Fibroblast of peridontal ligament (primary cell): ENCODE results near the gene SPOCD1.

Experiments used
- DNase-seq: peaks from one replicate; pipeline ENCODE4 v3.0.0-alpha.2; 2010; ENCODE audit errors: extremely low read depth

SPOCD1 gene

DNA sequence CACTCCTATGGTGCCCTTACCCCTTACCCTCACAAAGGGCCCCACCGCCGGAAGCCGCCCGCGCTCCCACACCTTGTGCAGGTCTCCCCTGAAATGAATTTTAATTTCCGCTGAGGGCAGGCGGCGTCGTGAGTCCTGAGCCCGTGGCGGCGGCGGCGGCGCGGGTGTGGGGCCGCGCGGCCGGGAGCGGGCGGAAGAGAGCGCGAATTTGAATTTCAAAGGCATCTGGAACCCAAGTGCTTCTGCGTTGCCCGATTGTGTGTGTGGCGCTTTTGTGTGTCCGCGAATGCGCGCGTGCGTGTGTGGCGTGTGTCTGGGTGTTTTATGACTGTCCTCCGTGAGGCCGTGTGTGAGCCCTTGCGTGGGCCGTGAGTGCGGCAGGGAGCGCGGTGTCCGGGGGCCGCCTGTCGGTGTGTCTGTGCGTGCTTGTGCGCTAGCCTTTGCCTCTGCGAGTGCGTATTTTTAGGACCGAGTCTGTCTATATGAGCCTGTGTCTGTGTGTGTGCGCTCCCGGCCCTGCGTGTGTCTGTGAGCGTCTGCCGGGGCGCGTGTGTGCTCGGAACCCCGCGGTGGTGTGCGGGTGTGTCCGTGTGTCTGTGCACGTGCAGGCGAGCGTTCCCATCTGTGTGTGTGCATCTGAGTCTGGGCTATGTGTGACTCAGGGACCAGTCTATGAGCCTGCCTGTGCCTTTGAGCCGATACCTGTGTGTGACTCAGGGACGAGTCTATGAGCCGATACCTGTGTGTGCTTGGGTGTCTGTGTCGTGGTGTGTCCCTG, 43.7 kb downstream of the SPOCD1 start:
- DNase-seq, result no peak

- DNase-seq, result no peak
Measured at GRCh38 chr1:31769720-31770390, 46.0 kb downstream of the SPOCD1 start.

DNA sequence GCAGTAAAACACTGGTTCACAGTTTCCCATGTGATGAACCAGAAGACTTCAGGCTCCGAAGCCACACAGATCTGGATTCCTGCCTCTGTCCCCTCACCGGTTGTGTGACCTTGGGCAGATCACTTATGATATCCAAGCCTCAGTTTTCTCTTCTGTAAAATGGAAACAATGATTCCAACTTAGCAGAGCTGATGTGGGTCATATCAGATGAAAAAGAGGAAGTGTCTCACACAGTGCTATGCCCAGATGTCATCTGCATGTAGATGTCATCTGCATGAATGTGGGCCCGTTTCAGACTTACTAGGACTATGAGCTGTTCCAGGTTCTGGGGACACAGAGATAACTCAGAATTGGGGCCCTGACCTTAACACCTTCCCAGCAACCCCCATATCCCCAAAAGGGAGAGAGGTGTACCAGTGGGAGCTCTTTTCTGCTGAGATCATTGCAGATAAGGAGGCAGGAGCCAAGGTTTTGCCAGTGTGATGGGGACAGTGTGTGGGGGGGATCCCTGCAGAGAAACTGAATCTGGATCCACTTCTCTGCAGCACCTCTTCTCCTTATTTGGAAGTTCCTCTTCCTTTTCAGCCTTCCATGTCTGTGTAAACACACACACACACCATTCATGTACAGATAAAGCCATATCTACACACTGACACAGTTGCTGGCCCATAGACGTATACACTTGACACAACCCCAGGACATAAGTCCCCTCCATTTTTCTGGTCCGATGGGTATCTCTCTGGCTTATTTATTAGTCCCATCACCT, 46.7 kb downstream of the SPOCD1 start:
- no peak for DNase-seq

- no peak for DNase-seq
Measured at GRCh38 chr1:31768407-31768907, 47.4 kb downstream of the SPOCD1 start.

DNA sequence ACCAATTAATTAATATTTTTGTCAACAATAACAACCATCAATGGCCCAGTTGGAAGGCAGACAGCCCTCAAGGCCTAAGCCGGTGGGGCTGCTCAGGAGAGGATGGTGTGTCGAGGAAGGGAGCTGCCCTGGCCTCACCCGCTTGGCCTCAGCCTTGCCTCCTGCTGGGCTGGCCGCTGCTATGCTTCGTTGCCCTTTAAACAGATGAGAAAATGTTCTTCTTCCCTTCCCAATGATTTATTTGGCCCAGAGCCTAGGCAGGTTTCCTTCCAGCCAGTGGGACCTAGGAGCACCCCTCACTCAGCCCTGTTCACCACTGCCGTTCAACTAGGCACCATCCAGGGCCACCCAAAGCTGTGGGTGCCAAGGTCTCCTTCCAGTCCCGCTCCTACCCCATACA, 48.6 kb downstream of the SPOCD1 start:
- DNase-seq, result no peak

GRCh38 chr1:31765516-31765915, 50.3 kb downstream of the SPOCD1 start:
- no peak for DNase-seq

GRCh38 chr1:31765041-31765467, 50.8 kb downstream of the SPOCD1 start:
- DNase-seq, result no peak

GRCh38 chr1:31764312-31765040, 51.3 kb downstream of the SPOCD1 start, which contains the start of gene ADGRB2:
Gene ADGRB2 (minus strand): TSS chr1:31764340. CDS start chr1:31757221, 7,119 bp downstream.
- DNase-seq, result no peak

- no peak for DNase-seq
Measured at GRCh38 chr1:31763671-31764311, 52.0 kb downstream of the SPOCD1 start.

DNA sequence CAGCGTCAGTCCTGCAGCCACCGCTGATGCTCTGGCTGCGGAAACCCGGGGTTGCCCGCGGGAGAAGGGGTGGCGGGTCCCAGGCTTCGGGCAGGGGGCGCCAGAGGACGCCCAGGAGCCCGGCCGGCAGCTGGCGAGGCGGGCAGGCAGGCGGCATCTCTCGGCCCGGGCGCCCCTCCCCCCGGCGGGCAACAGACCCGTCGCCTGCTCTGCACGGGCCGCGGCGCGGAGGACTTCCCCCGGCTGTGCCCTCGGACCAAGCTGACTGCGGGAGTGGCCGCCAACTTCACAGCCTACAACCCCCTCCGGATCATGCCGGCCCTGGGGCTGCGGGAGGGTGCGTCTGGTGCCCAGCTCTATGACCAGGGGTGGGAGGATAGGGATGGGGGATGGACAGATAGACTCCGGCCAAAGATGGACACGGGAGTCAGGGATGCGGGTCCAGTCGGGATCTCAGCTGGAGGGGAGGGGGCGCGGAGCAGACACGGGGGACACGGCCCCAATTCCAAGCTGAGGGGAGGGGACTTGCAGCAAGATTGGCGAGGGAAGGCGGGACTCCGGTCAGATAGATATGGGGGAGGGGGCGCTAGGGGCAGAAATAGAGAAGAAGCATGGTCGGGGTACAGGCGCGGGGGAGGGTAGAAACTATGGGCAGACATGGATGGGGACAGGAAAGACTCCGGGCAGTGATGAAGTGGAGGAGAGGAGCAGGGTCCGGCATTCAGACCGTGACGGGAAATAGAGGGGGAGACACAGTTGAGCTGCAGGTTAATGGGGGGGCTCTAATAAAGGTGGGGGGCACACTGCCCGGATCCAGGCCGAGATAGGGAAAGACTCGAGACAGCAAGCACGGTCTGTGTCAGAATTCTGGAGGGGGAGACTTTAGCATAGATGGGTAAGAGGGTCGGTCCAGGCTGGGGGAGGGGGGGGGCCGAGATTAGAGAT, 52.8 kb downstream of the SPOCD1 start:
- peak; percentile 33 for DNase-seq

DNA sequence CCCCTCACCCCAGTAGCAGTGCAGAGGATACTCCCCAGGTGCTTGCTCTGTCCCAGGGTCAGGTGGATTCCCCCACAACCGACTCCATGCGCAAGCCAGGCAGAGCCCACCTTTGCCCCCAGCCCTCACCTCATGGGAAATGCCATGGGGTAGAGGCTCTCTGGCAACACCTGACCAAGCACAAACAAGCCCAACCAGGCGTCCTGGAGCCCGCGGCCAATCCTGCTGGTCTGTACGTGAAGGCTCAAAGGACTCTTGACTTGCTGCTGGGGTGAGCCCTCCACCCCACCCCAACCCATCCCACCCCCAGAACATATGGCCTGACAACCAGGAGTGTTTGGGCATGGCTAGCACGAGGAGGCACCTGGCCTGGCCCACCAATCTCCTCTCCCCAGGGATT, 53.5 kb downstream of the SPOCD1 start:
- no peak for DNase-seq

GRCh38 chr1:31761883-31762282, 53.9 kb downstream of the SPOCD1 start:
- peak; percentile 61 for DNase-seq

DNA sequence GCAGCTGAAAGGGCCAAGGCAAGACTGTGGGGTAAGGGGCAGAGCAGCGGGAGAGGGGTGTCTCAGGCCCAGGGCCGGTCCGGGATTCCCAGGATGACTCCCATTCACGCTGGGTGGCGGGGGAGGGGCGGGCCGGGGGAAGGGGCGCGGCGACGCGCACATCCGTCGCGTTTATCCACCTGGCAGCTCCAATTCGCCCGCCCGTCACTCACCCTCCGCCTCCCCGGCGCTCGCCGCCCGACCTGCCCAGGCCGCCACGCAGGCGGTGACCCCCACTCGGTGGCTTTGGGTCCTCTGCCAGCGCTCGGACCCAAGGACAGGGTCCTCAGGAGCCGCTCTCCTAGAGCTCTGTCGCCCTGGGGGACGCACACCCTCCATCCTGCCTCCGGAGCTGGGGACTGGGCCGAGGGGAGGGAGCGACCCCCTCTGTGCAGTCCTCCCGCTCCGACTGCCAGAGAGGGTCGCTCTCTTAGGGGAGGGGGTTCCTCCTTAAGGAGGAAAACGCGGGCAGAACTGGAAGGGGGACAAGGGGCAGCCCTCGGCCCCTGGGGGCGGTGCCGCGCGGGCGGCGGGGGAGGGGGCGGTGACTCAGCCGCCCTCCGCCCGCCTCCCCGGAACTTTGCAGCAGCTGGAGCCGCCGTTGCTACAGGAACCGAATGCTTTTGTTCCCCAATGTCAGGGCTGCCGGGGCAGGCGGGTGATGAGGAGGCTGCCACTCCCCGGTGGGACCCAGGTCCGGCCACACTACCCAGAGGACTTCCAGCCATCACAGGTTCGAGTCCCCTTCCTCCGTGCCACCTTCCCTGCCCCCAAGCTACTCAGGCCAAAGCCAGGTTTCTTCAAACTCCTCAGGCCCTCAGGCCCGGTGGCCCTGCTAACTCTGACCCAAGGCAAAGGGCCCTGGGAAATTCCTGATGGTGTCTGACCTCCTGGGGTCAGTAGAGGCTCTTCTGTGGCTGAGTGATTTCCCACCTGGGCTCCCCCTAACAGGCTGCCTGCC, 55.1 kb downstream of the SPOCD1 start:
- DNase-seq, result peak; percentile 52

GRCh38 chr1:31759298-31760023, 56.4 kb downstream of the SPOCD1 start:
- DNase-seq, result no peak

- no peak for DNase-seq
Measured at GRCh38 chr1:31758823-31759222, 57.0 kb downstream of the SPOCD1 start.

- no peak for DNase-seq
Measured at GRCh38 chr1:31757989-31758388, 57.8 kb downstream of the SPOCD1 start.

DNA sequence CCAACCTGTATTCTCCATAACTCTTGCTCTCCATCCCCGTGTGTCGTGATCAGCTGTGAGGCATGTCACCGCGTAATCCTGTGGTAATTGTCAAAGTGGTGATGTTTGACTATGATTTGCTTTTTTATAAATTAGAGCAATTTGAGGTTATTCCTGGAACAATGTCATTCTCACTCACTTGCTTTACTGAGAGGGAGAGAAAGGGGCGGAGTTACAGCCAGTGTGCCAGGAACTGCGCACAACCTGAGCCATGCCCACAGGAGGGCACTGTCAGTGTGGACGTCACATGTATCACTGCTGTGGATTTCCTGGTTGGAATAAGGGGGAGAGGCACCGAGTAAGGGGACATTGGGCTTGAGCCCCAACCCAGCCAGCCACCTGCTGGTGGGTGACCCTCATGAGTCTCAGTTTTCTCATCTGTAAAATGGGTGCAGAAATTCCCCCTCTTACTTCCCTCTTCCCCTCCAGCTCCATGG, 58.6 kb downstream of the SPOCD1 start:
- DNase-seq, result no peak

- DNase-seq, result no peak
Measured at GRCh38 chr1:31756578-31756977, 59.2 kb downstream of the SPOCD1 start.
